ENCODE measurements around the gene GOLPH3.
"Not testable (repeated sequence)": the region's sequence is repeated elsewhere in the genome, so short reads cannot be mapped to it uniquely, and the experiment has no call there.

Gene GOLPH3

DNA sequence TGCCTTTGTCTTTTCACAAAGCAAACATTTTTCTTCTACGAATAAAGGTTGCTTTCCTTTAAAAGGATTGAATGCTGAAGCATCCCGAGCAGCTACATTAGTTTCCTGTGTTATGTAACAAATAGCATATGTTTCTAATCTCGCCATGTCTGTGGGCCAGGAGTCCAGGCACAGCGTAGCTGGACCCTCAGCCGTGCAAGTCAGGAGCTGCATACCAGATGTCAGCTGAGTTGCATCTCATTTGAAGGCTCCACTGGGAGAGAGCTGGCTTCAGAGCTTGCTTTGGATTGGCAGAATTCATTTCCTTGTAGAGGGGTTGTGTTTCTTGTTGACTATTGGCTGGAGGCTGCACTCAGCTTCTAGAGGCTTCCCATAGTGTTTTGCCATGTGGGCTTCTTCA is 16.0 kb upstream of the GOLPH3 start:
- TF ChIP-seq, protein P1, sequence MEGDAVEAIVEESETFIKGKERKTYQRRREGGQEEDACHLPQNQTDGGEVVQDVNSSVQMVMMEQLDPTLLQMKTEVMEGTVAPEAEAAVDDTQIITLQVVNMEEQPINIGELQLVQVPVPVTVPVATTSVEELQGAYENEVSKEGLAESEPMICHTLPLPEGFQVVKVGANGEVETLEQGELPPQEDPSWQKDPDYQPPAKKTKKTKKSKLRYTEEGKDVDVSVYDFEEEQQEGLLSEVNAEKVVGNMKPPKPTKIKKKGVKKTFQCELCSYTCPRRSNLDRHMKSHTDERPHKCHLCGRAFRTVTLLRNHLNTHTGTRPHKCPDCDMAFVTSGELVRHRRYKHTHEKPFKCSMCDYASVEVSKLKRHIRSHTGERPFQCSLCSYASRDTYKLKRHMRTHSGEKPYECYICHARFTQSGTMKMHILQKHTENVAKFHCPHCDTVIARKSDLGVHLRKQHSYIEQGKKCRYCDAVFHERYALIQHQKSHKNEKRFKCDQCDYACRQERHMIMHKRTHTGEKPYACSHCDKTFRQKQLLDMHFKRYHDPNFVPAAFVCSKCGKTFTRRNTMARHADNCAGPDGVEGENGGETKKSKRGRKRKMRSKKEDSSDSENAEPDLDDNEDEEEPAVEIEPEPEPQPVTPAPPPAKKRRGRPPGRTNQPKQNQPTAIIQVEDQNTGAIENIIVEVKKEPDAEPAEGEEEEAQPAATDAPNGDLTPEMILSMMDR (IDR thresholded peaks at IDR 0.05) = no peak
- H3K27ac ChIP-seq = no peak overlapping the region
- DNase-seq (ENCODE audit: low spot score) = no peak
- H3K4me3 ChIP-seq = no peak overlapping the region

DNA sequence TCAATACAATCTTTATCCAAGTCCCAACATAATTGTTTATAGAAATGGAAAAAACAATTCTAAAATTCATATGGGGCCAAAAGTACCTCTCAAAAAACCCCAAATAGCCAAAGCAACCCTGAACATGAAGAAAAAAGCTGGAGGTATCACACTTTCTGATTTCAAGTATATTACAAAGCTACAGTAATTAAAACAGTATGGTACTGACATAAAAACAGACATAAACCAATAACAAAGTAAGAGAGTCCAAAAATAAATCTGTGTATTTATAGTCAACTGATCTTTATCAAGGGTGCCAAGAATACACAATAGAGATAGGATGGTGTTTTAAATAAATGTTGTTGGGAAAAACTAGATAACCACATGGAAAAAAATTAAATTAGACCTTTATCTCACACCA is 13.6 kb upstream of the GOLPH3 start:
- DNase-seq (ENCODE audit: low spot score) = no peak

DNA sequence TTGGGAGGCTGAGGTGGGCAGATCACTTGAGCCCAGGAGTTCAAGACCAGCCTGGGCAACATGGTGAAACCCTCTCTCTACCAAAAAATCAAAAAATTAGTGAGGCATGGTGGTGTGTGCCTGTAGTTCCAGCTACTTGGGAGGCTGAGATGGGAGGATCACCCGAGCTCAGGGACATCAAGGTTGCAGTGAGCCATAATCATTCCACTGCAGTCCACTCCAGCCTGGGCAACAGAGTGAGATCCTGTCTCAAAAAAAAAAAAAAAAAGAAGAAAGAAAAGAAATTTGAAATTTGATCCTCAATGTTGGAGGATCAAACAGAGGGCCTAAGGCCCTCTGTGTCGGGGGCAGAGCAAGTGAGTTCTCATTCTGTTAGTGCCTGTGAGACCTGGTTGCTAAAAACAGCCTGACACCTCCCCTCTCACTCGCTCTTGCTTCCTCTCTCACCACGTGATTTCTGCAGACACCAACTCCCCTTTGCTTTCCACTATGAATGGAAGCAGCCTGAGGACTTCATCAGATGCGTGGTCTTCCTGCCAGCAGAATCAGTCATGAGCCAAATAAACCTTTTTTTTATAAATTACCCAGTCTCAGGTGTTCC is 8.4 kb upstream of the GOLPH3 start:
- no peak overlapping the region for H3K4me3 ChIP-seq
- DNase-seq (ENCODE audit: low spot score) = no peak
- no peak overlapping the region for H3K27ac ChIP-seq
- TF ChIP-seq, protein P1 (IDR thresholded peaks at IDR 0.05) = no peak

More for the DNA sequence above, 13.6 kb upstream of the GOLPH3 start:
- TF ChIP-seq, protein P1 (IDR thresholded peaks at IDR 0.05) = no peak
- Histone ChIP-seq H3K27ac (no peak overlapping the region), H3K4me3 (no peak overlapping the region)

DNA sequence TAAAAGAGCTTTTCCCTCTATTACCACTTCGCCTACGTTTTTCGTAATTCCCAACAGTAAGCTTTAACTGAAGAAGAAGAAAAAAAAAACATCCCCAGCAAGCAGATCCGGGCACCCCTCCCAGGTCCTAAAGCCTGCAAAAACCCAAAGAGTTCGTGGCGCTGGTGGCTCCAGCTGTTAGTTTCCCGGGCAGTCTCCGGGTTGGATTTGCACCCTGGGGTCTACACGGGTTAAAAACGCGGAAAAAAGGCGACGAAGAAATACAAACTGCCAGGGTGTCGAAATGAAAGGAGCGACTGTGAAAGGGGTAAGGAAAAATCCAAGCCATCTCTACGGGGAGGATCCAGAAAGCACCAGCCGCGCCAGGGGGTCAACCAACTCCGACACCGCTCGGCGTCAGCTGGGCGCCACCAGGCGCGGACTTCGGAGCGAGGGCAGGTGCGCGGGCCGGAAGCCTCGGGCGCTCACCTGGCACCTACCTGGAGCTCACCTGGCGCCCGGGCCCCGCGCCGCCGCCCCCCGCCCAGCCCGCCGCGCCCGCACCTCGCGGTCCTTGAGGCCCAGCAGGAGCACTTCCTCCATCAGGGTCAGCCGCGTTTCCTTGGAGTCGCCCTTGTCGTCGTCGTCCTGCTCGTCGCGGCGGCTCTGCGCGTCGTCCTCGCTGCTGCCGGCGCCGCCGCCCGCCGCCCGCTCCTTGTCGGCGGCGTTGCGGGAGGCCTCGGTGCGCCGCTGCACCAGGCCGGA is 680 bp downstream of the GOLPH3 start:
- H3K27ac ChIP-seq = peak overlapping the region; percentile 99 to 100
- no peak for DNase-seq (ENCODE audit: low spot score)
- H3K4me3 ChIP-seq = peak overlapping the region; percentile 88
- TF ChIP-seq, protein P1 (IDR thresholded peaks at IDR 0.05) = no peak

DNA sequence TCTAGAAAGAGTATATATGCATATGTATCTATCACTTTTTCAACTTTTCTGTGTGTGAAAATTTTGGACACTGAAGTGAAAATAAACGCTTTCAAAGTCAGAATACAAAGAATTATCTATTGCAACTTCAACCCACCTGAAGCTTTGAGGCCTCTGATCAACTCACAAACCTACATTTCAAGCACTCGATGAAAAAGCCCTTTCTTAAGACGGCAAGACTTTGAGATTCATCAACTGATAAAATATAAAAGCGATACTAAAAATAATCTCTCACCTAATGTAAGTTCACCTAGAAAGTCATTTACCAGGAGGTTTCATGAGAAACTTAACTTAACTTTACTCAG is 1.2 kb downstream of the GOLPH3 start:
- TF ChIP-seq, protein P1 (IDR thresholded peaks at IDR 0.05) = no peak
- no peak for DNase-seq (ENCODE audit: low spot score)
- Histone ChIP-seq H3K27ac (peak overlapping the region; percentile 99 to 100), H3K4me3 (peak overlapping the region; percentile 88)

DNA sequence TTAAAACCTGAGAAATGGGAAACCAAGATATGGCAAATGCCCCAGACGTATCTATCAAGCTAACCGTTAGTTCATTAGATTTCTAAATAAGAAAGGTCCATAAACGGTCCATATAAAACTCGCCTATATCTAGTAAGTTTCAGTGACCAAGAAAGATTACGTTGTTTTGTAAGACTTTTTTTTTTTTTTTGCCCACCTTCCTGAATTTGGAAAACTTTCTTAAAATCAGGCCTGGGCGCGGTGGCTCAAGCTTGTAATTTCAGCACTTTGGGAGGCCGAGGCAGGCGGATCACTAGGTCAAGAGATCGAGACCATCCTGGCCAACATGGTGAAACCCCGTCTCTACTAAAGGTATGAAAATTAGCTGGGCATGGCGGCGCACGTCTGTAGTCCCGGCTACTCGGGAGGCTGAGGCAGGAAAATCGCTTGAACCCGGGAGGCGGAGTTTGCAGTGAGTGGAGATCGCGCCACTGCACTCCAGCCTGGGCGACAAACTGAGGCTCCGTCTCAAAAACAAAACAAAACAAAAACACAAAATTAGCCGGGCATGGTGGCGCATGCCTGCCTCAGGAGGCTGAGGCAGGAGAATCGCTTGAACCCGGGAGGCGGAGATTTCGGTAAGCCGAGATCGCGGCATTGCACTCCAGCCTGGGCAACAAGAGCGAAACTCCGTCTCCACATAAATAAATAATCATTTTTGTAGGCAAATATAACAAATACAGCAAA is 1.8 kb downstream of the GOLPH3 start:
- peak overlapping the region; percentile 88 for H3K4me3 ChIP-seq
- DNase-seq (ENCODE audit: low spot score) = not testable (repeated sequence)
- H3K27ac ChIP-seq = peak overlapping the region; percentile 99 to 100

DNA sequence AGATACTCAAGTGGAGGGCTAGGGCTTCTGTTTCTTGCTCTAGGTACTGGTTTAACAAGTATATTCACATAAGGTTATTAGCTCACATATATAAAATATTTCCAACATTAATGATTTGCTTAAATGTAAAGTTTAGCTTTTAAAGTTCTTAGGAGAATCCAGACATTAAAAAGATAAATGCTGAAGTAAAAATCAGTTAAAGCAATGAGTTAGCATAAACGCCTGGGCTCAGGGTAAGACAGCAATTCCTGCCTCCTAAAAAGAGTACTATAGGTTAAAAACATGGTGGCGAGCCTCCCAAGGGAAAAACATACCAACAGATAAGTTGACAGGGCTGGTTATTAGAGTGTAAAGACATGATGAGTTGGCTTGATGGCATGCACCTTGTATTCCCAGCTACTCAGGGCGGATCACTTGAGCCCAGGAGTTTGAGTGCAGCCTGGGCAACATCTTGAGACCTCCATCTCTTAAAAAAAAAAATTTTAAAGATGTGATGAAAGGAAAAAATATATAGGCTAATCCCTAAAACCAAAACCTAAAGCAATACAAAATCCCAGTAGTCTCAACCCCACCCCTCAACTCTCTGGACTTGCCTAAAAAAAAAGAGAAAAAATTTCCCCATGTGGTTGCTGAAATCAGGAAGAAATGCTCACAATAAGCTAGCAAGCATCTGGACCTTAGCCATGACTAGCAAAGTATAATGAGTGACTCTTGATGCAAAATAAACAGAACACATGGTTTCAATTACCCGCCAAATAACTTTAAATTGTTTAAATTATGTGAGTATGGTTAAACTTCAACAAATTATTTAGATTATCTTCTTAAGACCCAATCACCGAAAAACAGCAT is 3.6 kb downstream of the GOLPH3 start:
- Histone ChIP-seq H3K4me3 (no peak overlapping the region), H3K27ac (peak overlapping the region in 1 of 2 donors; percentile 45)
- DNase-seq (ENCODE audit: low spot score) = no peak
- TF ChIP-seq, protein P1 (IDR thresholded peaks at IDR 0.05) = no peak
